Keratinocyte (primary cell): ENCODE results near the gene PIPOX.

ENCODE experiments used
- CTCF ChIP-seq, 3 experiments: IDR thresholded peaks in 1 of 3; conservative IDR thresholded peaks in 1 of 3; optimal IDR thresholded peaks in 1 of 3; 2 replicates in 2 of 3; 3 replicates in 1 of 3; pipeline versions ENCODE3 to v1.5.1; 2011; ENCODE audit warnings: low read length in 3 of 3, mild to moderate bottlenecking in 3 of 3, moderate library complexity in 2 of 3, control low read depth in 1 of 3, inconsistent platforms in 1 of 3; ENCODE audit not compliant: insufficient read depth in 2 of 3; ENCODE audit errors: extremely low read depth in 1 of 3
- EZH2 ChIP-seq: IDR thresholded peaks from one replicate; pipeline ENCODE4 v1.6.1; 2012; ENCODE audit warnings: inconsistent platforms, mild to moderate bottlenecking, low read length, moderate library complexity

- TF ChIP-seq CTCF (optimal IDR thresholded peaks at IDR 0.05 in 1 of 3, IDR thresholded peaks at IDR 0.05 in 1 of 3, conservative IDR thresholded peaks at IDR 0.05 in 1 of 3; ENCODE audit: extremely low read depth in 1 of 3, insufficient read depth in 2 of 3, low read length in 3 of 3) (no peak), EZH2 (no peak)
These were observed 32.8 kb upstream of the PIPOX start for GRCh38 chr17:29010129-29010528.
